Breast epithelium (tissue), 4 donors: ENCODE data around the gene MCAM. TPM values are rescaled to one million over a fixed set of nuclear protein-coding genes. Genes with fewer than 3 reads are reported as not detected.

Source experiments
- DNase-seq, 2 donors: peaks; one replicate each; pipeline ENCODE4 v3.0.0-alpha.2; 2019; ENCODE audit warnings: low spot score in 2 of 2
- H3K27ac ChIP-seq, 2 donors: fragments of 200-600 bp; sonication (generic) in 1 of 2; one replicate each; pipeline ENCODE4 v1.5.1; 2016 to 2019; ENCODE audit warnings: mild to moderate bottlenecking in 1 of 2
- H3K27me3 ChIP-seq, 2 donors: fragments of 200-600 bp; sonication (generic) in 1 of 2; one replicate each; pipeline versions ENCODE4 v1.5.1 to v1.6.0; 2017 to 2019; ENCODE audit warnings: control low read depth in 1 of 2, mild to moderate bottlenecking in 1 of 2
- H3K36me3 ChIP-seq: fragments of 200-600 bp; one replicate; pipeline ENCODE4 v1.5.1; 2019
- H3K4me1 ChIP-seq, 2 donors: fragments of 200-600 bp; sonication (generic); one replicate each; pipeline ENCODE4 v1.5.1; 2016 to 2019; ENCODE audit warnings: control low read depth in 1 of 2
- H3K4me3 ChIP-seq, 3 donors: fragments of 200-600 bp; sonication (generic); 1 replicate in 2 of 3; 2 replicates in 1 of 3; pipeline ENCODE4 v1.5.1; 2016 to 2019; ENCODE audit warnings: mild to moderate bottlenecking in 3 of 3, moderate library complexity in 2 of 3
- H3K9me3 ChIP-seq, 2 donors: fragments of 200-600 bp; sonication (generic) in 1 of 2; one replicate each; pipeline ENCODE4 v1.5.1; 2016 to 2019; ENCODE audit warnings: control low read depth in 1 of 2
- POLR2A ChIP-seq: fragments of 450-650 bp; IDR thresholded peaks from one replicate; pipeline ENCODE4 v1.6.1; 2016; ENCODE audit warnings: antibody characterized with exemption, mild to moderate bottlenecking, moderate library complexity
- POLR2AphosphoS5 ChIP-seq, 3 donors: sonication (generic); formaldehyde crosslinking; IDR thresholded peaks; one replicate each; pipeline ENCODE4 v1.6.1; 2017; ENCODE audit warnings: antibody characterized with exemption in 3 of 3
- intact Hi-C: fragments of 100-400 bp; cut with DNase I; formaldehyde crosslinking; loops from one replicate; pipeline ENCODE4 v1.15.1; 2023; ENCODE audit warnings: low total_unique reads
- total RNA-seq, 3 donors: library from RNA; depleted of rRNA; stranded (reverse); fragments of >200 nt; gene quantifications; one replicate each; pipeline ENCODE4 v1.1.0, GENCODE V29; 2016
- TF ChIP-seq, protein P1 (sequence below), 3 donors: fragments of 450-650 bp; IDR thresholded peaks; one replicate each; pipeline ENCODE4 v1.5.1; 2016 to 2017; ENCODE audit warnings: antibody characterized with exemption in 3 of 3, mild to moderate bottlenecking in 3 of 3, moderate library complexity in 3 of 3

Gene MCAM
- total RNA-seq, 3 donors from 2014 or later: 170 to 1,725 (median 408) TPM

GRCh38 chr11:119320240-119320775, 3.4 kb upstream of the MCAM start:
- peak overlapping the region; percentile 42 to 72 (median 53) for H3K4me3 ChIP-seq
- no peaks in the 10 kb centered on the region for H3K9me3 ChIP-seq
- DNase-seq: no peak
- H3K36me3 ChIP-seq: no peaks in the 10 kb centered on the region
- peak overlapping the region; percentile 90 to 96 for H3K27ac ChIP-seq
- peaks cover 5 to 15% of the 10 kb centered on the region in 2 donors for H3K4me1 ChIP-seq
- intact Hi-C loops: no loop called here
- peaks cover 0 to 3% of the 10 kb centered on the region in 2 donors for H3K27me3 ChIP-seq
- TF ChIP-seq POLR2A: no peak
- TF ChIP-seq, protein P1, sequence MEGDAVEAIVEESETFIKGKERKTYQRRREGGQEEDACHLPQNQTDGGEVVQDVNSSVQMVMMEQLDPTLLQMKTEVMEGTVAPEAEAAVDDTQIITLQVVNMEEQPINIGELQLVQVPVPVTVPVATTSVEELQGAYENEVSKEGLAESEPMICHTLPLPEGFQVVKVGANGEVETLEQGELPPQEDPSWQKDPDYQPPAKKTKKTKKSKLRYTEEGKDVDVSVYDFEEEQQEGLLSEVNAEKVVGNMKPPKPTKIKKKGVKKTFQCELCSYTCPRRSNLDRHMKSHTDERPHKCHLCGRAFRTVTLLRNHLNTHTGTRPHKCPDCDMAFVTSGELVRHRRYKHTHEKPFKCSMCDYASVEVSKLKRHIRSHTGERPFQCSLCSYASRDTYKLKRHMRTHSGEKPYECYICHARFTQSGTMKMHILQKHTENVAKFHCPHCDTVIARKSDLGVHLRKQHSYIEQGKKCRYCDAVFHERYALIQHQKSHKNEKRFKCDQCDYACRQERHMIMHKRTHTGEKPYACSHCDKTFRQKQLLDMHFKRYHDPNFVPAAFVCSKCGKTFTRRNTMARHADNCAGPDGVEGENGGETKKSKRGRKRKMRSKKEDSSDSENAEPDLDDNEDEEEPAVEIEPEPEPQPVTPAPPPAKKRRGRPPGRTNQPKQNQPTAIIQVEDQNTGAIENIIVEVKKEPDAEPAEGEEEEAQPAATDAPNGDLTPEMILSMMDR (IDR thresholded peaks at IDR 0.05): no peak
- TF ChIP-seq POLR2AphosphoS5 (IDR thresholded peaks at IDR 0.05): no peak

DNA sequence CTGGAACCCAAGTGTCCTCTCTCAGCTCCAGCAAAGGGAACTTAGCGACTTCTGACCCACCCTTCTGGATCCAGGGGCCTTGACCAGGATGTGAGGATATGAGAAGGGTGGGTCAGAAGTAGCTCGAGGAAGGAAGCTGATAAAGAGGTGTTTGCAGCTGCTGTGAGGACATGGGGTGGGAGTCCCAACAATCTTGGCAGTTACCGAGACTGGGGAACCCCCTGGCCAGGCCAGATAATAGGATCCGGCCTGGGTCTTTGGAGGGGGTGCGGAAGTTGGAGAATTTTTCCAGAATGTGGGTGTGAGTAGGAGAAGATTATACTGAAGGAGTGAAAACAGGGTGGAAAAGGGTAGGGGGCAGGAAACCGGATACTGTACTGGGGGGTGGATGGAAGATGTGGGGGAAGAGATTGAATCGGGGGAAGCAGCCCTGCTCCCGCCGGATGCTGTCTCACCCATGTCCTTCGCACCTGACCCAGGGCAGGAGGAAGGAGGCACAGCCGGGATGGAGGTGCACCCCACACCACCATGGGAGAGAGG, 2.8 kb upstream of the MCAM start:
- H3K27me3 ChIP-seq: peaks cover 0 to 3% of the 10 kb centered on the region in 2 donors
- peak overlapping the region; percentile 90 to 96 for H3K27ac ChIP-seq
- H3K4me3 ChIP-seq: peak overlapping the region in 1 of 3 donors; percentile 81
- no peaks in the 10 kb centered on the region for H3K36me3 ChIP-seq
- H3K4me1 ChIP-seq: peaks cover 5 to 15% of the 10 kb centered on the region in 2 donors
- TF ChIP-seq POLR2A: no peak
- TF ChIP-seq, protein P1 (IDR thresholded peaks at IDR 0.05): no peak
- TF ChIP-seq POLR2AphosphoS5 (IDR thresholded peaks at IDR 0.05): no peak
- intact Hi-C loops: no loop called here
- no peak for DNase-seq
- no peaks in the 10 kb centered on the region for H3K9me3 ChIP-seq

- intact Hi-C loops: no loop called here
- peak overlapping the region; percentile 90 to 96 for H3K27ac ChIP-seq
- TF ChIP-seq POLR2A (no peak), POLR2AphosphoS5 (IDR thresholded peaks at IDR 0.05) (no peak)
- TF ChIP-seq, protein P1 (IDR thresholded peaks at IDR 0.05): no peak
- DNase-seq: no peak
- H3K36me3 ChIP-seq: no peaks in the 10 kb centered on the region
- peak overlapping the region in 2 of 3 donors; percentile 7 to 81 for H3K4me3 ChIP-seq
- peaks cover 0 to 3% of the 10 kb centered on the region in 2 donors for H3K27me3 ChIP-seq
- no peaks in the 10 kb centered on the region for H3K9me3 ChIP-seq
- peaks cover 5 to 15% of the 10 kb centered on the region in 2 donors for H3K4me1 ChIP-seq
These were observed 2.3 kb upstream of the MCAM start for GRCh38 chr11:119319136-119319699.

GRCh38 chr11:119318240-119319135, 1.6 kb upstream of the MCAM start:
- TF ChIP-seq POLR2AphosphoS5 (IDR thresholded peaks at IDR 0.05) (peak; percentile 33 to 56 (median 53)), POLR2A (no peak)
- TF ChIP-seq, protein P1 (IDR thresholded peaks at IDR 0.05): no peak
- Histone ChIP-seq H3K36me3 (no peaks in the 10 kb centered on the region), H3K27me3 (peaks cover 0 to 3% of the 10 kb centered on the region in 2 donors), H3K9me3 (no peaks in the 10 kb centered on the region), H3K4me3 (peak overlapping the region in 2 of 3 donors; percentile 7 to 81), H3K27ac (peak overlapping the region; percentile 90 to 96), H3K4me1 (peaks cover 5 to 15% of the 10 kb centered on the region in 2 donors)
- intact Hi-C loops: loop anchor here (1.0 kb wide), 1 partner anchor 20 kb away; no protein-coding TSS in a partner anchor
- DNase-seq: peak in 1 of 2 donors; percentile 79
